HepG2 (cell line): Measurements from ENCODE around the gene GRIN3B.

Experiments
- ZBTB44 ChIP-seq: sonication (generic); formaldehyde crosslinking; IDR thresholded peaks from 2 replicates; pipeline ENCODE4 v1.4.0; 2020; ENCODE audit warnings: missing genetic modification reagents
- ZKSCAN1 ChIP-seq: fragments of 150-350 bp; IDR thresholded peaks from 2 replicates; pipeline ENCODE4 v1.6.1; 2014; ENCODE audit warnings: low read length

GRCh38 chr19:1038978-1039645 lies 38.9 kb downstream of the GRIN3B start:
- TF ChIP-seq ZBTB44 (CRISPR knock-in tag) (no peak), ZKSCAN1 (no peak)
